ENCODE data around the gene MED20.

MED20 gene

DNA sequence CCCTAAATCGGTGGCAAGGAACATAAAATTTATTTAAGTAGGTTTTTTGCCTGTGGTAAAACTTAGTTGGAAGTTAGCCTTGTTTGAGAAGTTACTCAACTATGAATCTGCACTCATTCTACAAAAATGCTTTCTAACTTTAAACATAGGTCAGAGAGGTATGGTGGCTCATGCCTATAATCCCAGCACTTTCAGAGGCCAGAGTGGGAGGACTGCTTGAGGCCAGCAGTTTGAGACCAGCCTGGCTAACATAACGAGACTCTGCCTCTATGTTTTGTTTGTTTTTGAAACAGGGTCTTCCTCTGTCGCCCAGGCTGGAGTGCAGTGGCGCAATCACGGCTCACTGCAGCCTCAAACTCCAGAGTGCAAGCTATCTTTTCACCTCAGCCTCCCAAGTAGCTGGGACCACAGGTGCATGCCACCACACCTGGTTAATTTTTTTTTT lies 42.0 kb downstream of the MED20 start:
- H3K9me3 ChIP-seq (ENCODE audit: control insufficient read depth, insufficient read depth, low read length) = no peaks in the 10 kb centered on the region
- no peak overlapping the region for H3K4me3 ChIP-seq (ENCODE audit: low read length)
- no peaks in the 10 kb centered on the region for H3K27me3 ChIP-seq (ENCODE audit: control insufficient read depth, insufficient read depth, low read length)
- no peaks in the 10 kb centered on the region for H3K36me3 ChIP-seq (ENCODE audit: control insufficient read depth, insufficient read depth, low read length)
- no peak overlapping the region for H3K27ac ChIP-seq (ENCODE audit: low read length)
- no peak for DNase-seq (ENCODE audit: low read depth, low spot score)
- no CpG with 5 or more reads among the region's 5 CpGs for WGBS (ENCODE audit: insufficient coverage, insufficient read length)
- no peaks in the 10 kb centered on the region for H3K4me1 ChIP-seq (ENCODE audit: control insufficient read depth, insufficient read depth, low read length)

DNA sequence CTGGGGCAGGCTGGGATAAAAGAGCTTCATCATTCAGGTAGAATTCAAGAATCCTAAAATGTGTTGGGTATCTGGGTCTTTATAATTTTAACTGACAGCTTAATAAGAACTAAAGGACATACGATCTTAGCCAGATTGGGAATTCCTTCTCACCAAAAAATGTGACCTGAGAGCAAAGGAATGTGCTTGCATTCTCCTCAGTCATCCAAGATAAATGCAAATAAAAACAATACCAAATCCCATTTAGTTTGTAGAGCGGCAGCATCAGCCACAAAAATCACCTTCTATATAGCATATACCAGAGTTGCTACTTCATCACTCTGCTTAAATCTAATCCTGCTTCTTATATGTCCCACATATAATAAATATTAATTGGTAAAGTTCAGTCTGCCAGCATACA lies 42.7 kb downstream of the MED20 start:
- Histone ChIP-seq H3K36me3 (ENCODE audit: control insufficient read depth, insufficient read depth, low read length) (no peaks in the 10 kb centered on the region), H3K4me1 (ENCODE audit: control insufficient read depth, insufficient read depth, low read length) (no peaks in the 10 kb centered on the region), H3K27ac (ENCODE audit: low read length) (no peak overlapping the region), H3K9me3 (ENCODE audit: control insufficient read depth, insufficient read depth, low read length) (no peaks in the 10 kb centered on the region), H3K27me3 (ENCODE audit: control insufficient read depth, insufficient read depth, low read length) (no peaks in the 10 kb centered on the region), H3K4me3 (ENCODE audit: low read length) (no peak overlapping the region)
- no CpG with 5 or more reads among the region's 2 CpGs for WGBS (ENCODE audit: insufficient coverage, insufficient read length)
- DNase-seq (ENCODE audit: low read depth, low spot score) = no peak

GRCh38 chr6:41877051-41877680 lies 43.8 kb downstream of the MED20 start:
- DNase-seq (ENCODE audit: low read depth, low spot score) = no peak
- H3K9me3 ChIP-seq (ENCODE audit: control insufficient read depth, insufficient read depth, low read length) = no peaks in the 10 kb centered on the region
- no peak overlapping the region for H3K27ac ChIP-seq (ENCODE audit: low read length)
- H3K4me3 ChIP-seq (ENCODE audit: low read length) = no peak overlapping the region
- H3K36me3 ChIP-seq (ENCODE audit: control insufficient read depth, insufficient read depth, low read length) = no peaks in the 10 kb centered on the region
- no peaks in the 10 kb centered on the region for H3K27me3 ChIP-seq (ENCODE audit: control insufficient read depth, insufficient read depth, low read length)
- H3K4me1 ChIP-seq (ENCODE audit: control insufficient read depth, insufficient read depth, low read length) = no peaks in the 10 kb centered on the region
- WGBS (ENCODE audit: insufficient coverage, insufficient read length) = no CpG with 5 or more reads among the region's 2 CpGs

- Histone ChIP-seq H3K27ac (ENCODE audit: low read length) (no peak overlapping the region), H3K4me1 (ENCODE audit: control insufficient read depth, insufficient read depth, low read length) (no peaks in the 10 kb centered on the region), H3K36me3 (ENCODE audit: control insufficient read depth, insufficient read depth, low read length) (no peaks in the 10 kb centered on the region), H3K4me3 (ENCODE audit: low read length) (no peak overlapping the region), H3K9me3 (ENCODE audit: control insufficient read depth, insufficient read depth, low read length) (no peaks in the 10 kb centered on the region), H3K27me3 (ENCODE audit: control insufficient read depth, insufficient read depth, low read length) (no peaks in the 10 kb centered on the region)
- no CpG with 5 or more reads among the region's 1 CpG for WGBS (ENCODE audit: insufficient coverage, insufficient read length)
- DNase-seq (ENCODE audit: low read depth, low spot score) = no peak
These were observed 46.2 kb downstream of the MED20 start for GRCh38 chr6:41874741-41875140.

GRCh38 chr6:41872147-41872546 lies 48.8 kb downstream of the MED20 start:
- H3K27me3 ChIP-seq (ENCODE audit: control insufficient read depth, insufficient read depth, low read length) = no peaks in the 10 kb centered on the region
- no peaks in the 10 kb centered on the region for H3K36me3 ChIP-seq (ENCODE audit: control insufficient read depth, insufficient read depth, low read length)
- no peak overlapping the region for H3K27ac ChIP-seq (ENCODE audit: low read length)
- H3K4me1 ChIP-seq (ENCODE audit: control insufficient read depth, insufficient read depth, low read length) = no peaks in the 10 kb centered on the region
- no peaks in the 10 kb centered on the region for H3K9me3 ChIP-seq (ENCODE audit: control insufficient read depth, insufficient read depth, low read length)
- no peak overlapping the region for H3K4me3 ChIP-seq (ENCODE audit: low read length)
- WGBS (ENCODE audit: insufficient coverage, insufficient read length) = no CpG with 5 or more reads among the region's 13 CpGs
- DNase-seq (ENCODE audit: low read depth, low spot score) = no peak

DNA sequence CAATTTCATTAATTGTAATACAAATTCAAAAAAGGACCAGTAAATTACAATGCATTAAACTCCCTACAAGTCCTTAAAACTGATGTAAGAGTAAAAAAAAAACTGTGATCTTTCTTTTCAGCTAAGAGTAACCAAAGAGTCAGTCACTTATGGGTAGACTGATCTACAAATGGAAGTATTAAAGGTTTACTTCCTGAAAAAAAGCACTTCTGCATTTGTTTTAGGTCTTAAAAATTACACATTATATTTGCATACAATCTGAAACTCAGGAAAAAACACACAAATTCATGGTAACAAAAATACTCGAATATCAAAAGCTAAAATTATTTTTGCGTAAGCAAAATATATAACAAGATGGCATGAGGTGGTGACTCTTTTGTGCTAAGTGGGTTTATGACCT lies 49.2 kb downstream of the MED20 start:
- no CpG with 5 or more reads among the region's 2 CpGs for WGBS (ENCODE audit: insufficient coverage, insufficient read length)

DNA sequence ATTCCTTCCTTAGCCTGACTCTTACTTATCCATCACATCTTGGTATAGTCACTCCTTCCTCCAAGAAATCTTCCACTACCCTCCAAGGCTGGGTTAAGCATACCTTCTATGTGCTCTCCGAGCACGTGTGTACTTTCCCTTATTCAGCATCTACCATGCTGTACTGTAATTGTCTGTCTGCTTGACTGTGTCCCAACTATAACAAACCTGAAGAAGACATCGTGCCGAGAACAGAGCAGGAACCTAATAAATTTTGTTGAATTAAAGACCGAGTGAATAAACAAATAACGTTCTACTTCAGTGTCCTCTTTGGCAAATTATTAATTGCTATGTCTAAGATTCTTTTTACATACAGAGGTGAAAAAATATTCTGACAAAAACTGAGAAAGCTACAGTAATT lies 61.6 kb downstream of the MED20 start:
- H3K9me3 ChIP-seq (ENCODE audit: control insufficient read depth, insufficient read depth, low read length) = no peaks in the 10 kb centered on the region
- DNase-seq (ENCODE audit: low read depth, low spot score) = no peak
- no peaks in the 10 kb centered on the region for H3K36me3 ChIP-seq (ENCODE audit: control insufficient read depth, insufficient read depth, low read length)
- H3K27ac ChIP-seq (ENCODE audit: low read length) = no peak overlapping the region
- H3K4me3 ChIP-seq (ENCODE audit: low read length) = no peak overlapping the region
- no peaks in the 10 kb centered on the region for H3K4me1 ChIP-seq (ENCODE audit: control insufficient read depth, insufficient read depth, low read length)
- no peaks in the 10 kb centered on the region for H3K27me3 ChIP-seq (ENCODE audit: control insufficient read depth, insufficient read depth, low read length)
- no CpG with 5 or more reads among the region's 6 CpGs for WGBS (ENCODE audit: insufficient coverage, insufficient read length)

More for the DNA sequence above, 49.2 kb downstream of the MED20 start:
- Histone ChIP-seq H3K4me3 (ENCODE audit: low read length) (no peak overlapping the region), H3K27me3 (ENCODE audit: control insufficient read depth, insufficient read depth, low read length) (no peaks in the 10 kb centered on the region), H3K27ac (ENCODE audit: low read length) (no peak overlapping the region), H3K4me1 (ENCODE audit: control insufficient read depth, insufficient read depth, low read length) (no peaks in the 10 kb centered on the region), H3K36me3 (ENCODE audit: control insufficient read depth, insufficient read depth, low read length) (no peaks in the 10 kb centered on the region), H3K9me3 (ENCODE audit: control insufficient read depth, insufficient read depth, low read length) (no peaks in the 10 kb centered on the region)
- DNase-seq (ENCODE audit: low read depth, low spot score) = no peak

DNA sequence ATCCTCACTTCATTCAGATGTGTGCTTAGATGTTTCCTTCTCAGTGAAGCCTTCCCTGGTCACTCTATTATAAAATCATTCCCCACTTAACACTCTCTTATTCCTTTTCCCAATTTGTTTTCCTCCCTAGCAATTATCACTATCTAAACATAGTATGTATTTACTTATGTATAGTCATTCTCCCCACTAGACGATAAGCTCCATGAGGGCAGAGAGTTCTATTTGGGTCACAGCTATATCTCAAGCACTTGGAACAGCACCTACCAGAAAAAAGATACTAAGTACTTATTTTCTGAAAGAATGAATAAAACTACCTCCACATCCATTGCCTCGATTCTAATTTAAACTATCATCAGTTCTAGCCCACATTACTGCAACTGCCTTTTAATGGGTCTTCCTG lies 62.2 kb downstream of the MED20 start:
- Histone ChIP-seq H3K9me3 (ENCODE audit: control insufficient read depth, insufficient read depth, low read length) (no peaks in the 10 kb centered on the region), H3K4me1 (ENCODE audit: control insufficient read depth, insufficient read depth, low read length) (no peaks in the 10 kb centered on the region), H3K27me3 (ENCODE audit: control insufficient read depth, insufficient read depth, low read length) (no peaks in the 10 kb centered on the region), H3K4me3 (ENCODE audit: low read length) (no peak overlapping the region), H3K36me3 (ENCODE audit: control insufficient read depth, insufficient read depth, low read length) (no peaks in the 10 kb centered on the region), H3K27ac (ENCODE audit: low read length) (no peak overlapping the region)
- no peak for DNase-seq (ENCODE audit: low read depth, low spot score)
- no CpG with 5 or more reads among the region's 2 CpGs for WGBS (ENCODE audit: insufficient coverage, insufficient read length)

Measured in iPS DF 6.9 (cell line).